ENCODE measurements around the gene ZBTB34. TPM values are rescaled to one million over a fixed set of nuclear protein-coding genes. Genes with fewer than 3 reads are reported as not detected.

The ZBTB34 gene
- polyA plus RNA-seq, 2 of the 4 experiments (the other 2 are of a cell fraction) = 4.1 to 6.4 TPM

DNA sequence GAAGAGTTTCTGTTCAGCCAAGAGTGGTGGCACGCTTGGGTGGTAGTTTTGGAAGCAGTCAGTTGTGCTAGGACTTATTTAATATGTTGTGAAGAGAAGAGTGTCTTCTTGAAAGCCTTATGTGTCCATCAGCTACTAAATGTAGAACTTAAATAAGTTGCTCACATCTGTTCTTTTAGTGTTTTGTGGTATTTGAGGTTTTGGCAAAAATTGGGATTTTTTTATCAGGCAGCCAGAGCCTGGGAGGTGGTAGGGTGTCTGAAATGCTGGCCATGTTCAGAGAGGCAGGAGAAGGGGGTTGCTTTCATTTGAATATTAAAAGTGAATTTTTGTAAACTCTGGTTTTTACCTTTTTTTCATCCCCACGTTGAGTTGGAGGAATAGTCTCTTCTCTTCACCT lies 24.2 kb upstream of the ZBTB34 start:
- no peak overlapping the region for H3K4me2 ChIP-seq
- no peak overlapping the region for H3K4me3 ChIP-seq
- H3K4me1 ChIP-seq = no peaks in the 10 kb centered on the region
- FAIRE-seq (no peak), ATAC-seq (no peak), DNase-seq (ENCODE audit: low read depth in 1 of 2, low spot score in 1 of 2) (no peak)
- no peak overlapping the region for H3K27ac ChIP-seq
- TF ChIP-seq HES2 (IDR thresholded peaks at IDR 0.05) (no peak), SREBF2 (IDR thresholded peaks at IDR 0.05) (no peak), SMC3 (IDR thresholded peaks at IDR 0.05) (no peak), EHF (CRISPR knock-in tag; IDR thresholded peaks at IDR 0.05) (no peak), HDAC2 (IDR thresholded peaks at IDR 0.05) (no peak), ELK1 (IDR thresholded peaks at IDR 0.05; ENCODE audit: low read depth, low read length) (no peak), CEBPB (IDR thresholded peaks at IDR 0.05) (no peak), GATA3 (IDR thresholded peaks at IDR 0.05; ENCODE audit: borderline replicate concordance) (no peak), CHD2 (IDR thresholded peaks at IDR 0.05; ENCODE audit: low read length, partially characterized antibody) (no peak), NPAS2 (CRISPR knock-in tag; IDR thresholded peaks at IDR 0.05; ENCODE audit: borderline replicate concordance) (no peak)
- POLR2A ChIA-PET = no interaction called here
- CTCF ChIA-PET = interaction anchor here (1.4 kb wide), 1 partner anchor 14 kb away, joined by 3 read pairs; no protein-coding TSS in a partner anchor
- 87% methylated on average over 2 of the region's 2 CpGs for WGBS (ENCODE audit: missing lambda C conversion rate)
- no peaks in the 10 kb centered on the region for H3K9me3 ChIP-seq

DNA sequence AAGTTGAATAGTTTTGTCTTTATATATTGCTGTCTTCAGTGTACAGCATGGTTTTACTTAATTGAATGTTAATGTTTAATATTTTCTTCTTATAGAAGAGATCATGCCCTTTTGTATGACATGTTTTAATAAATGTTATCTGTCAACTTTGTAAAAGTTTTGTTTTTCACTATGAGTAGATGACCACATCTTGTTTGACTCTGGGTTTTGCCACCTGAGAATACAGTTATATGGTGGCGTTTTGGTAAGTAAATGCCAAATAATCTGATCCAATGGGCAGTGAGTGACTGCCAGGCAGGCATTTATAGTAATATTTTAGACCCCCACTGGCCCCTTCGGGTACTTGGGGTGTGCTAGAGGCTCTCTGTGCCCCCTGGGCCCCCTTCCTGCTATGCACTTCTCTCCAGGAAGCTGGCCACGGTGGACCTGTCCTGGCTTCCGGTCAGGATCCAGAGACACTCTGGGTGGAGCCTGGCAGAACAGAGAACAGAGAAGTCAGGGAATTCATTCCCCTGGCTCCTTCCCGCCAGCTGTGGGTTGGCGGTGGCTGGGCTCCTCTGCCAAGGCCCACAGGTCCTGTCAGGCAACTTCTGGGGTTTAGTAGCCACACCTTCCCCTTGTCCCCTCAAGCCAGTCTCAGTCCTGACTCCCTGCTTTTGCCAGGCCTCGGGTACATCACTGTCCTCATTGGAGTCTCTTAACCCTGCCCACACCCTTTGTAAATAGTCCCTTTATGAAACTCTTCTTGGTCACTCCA lies 22.2 kb upstream of the ZBTB34 start:
- Histone ChIP-seq H3K4me1 (no peaks in the 10 kb centered on the region), H3K4me3 (no peak overlapping the region), H3K4me2 (no peak overlapping the region), H3K27ac (no peak overlapping the region), H3K9me3 (no peaks in the 10 kb centered on the region)
- WGBS (ENCODE audit: missing lambda C conversion rate) = 69% methylated on average over 7 of the region's 7 CpGs
- TF ChIP-seq CBX2 (IDR thresholded peaks at IDR 0.05; ENCODE audit: borderline replicate concordance, low read depth) (no peak), FOSB (CRISPR knock-in tag; IDR thresholded peaks at IDR 0.05) (no peak), JUNB (IDR thresholded peaks at IDR 0.05) (no peak), RAD21 (conservative IDR thresholded peaks at IDR 0.05 in 1 of 2, IDR thresholded peaks at IDR 0.05 in 1 of 2) (no peak), NPAS2 (CRISPR knock-in tag; IDR thresholded peaks at IDR 0.05; ENCODE audit: borderline replicate concordance) (no peak), ESRRA (IDR thresholded peaks at IDR 0.05; ENCODE audit: borderline replicate concordance, low read length) (no peak), USF2 (IDR thresholded peaks at IDR 0.05) (no peak), MAFK (IDR thresholded peaks at IDR 0.05; ENCODE audit: partially characterized antibody) (no peak), BCL3 (IDR thresholded peaks at IDR 0.05) (no peak), HMGXB4 (CRISPR knock-in tag; IDR thresholded peaks at IDR 0.05; ENCODE audit: borderline replicate concordance) (no peak), EP300 (IDR thresholded peaks at IDR 0.05) (no peak), RFX5 (IDR thresholded peaks at IDR 0.05) (no peak), TFCP2L1 (CRISPR knock-in tag; IDR thresholded peaks at IDR 0.05) (no peak), FOSL2 (IDR thresholded peaks at IDR 0.05) (no peak), FOSL2 (CRISPR knock-in tag; IDR thresholded peaks at IDR 0.05) (no peak), RNF2 (IDR thresholded peaks at IDR 0.05; ENCODE audit: borderline replicate concordance, low read depth) (no peak), BHLHE40 (IDR thresholded peaks at IDR 0.05; ENCODE audit: low read depth, low read length) (no peak)
- TF ChIP-seq, protein P1, sequence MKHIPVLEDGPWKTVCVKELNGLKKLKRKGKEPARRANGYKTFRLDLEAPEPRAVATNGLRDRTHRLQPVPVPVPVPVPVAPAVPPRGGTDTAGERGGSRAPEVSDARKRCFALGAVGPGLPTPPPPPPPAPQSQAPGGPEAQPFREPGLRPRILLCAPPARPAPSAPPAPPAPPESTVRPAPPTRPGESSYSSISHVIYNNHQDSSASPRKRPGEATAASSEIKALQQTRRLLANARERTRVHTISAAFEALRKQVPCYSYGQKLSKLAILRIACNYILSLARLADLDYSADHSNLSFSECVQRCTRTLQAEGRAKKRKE (CRISPR knock-in tag; IDR thresholded peaks at IDR 0.05; ENCODE audit: low read depth) = no peak
- TF ChIP-seq, protein P2, sequence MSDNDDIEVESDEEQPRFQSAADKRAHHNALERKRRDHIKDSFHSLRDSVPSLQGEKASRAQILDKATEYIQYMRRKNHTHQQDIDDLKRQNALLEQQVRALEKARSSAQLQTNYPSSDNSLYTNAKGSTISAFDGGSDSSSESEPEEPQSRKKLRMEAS (IDR thresholded peaks at IDR 0.05) = no peak
- TF ChIP-seq, protein P3, sequence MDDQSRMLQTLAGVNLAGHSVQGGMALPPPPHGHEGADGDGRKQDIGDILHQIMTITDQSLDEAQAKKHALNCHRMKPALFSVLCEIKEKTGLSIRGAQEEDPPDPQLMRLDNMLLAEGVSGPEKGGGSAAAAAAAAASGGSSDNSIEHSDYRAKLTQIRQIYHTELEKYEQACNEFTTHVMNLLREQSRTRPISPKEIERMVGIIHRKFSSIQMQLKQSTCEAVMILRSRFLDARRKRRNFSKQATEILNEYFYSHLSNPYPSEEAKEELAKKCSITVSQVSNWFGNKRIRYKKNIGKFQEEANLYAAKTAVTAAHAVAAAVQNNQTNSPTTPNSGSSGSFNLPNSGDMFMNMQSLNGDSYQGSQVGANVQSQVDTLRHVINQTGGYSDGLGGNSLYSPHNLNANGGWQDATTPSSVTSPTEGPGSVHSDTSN (IDR thresholded peaks at IDR 0.05) = no peak
- FAIRE-seq = no peak
- DNase-seq (ENCODE audit: low read depth in 1 of 2, low spot score in 1 of 2) = no peak
- ChIA-PET CTCF (interaction anchor here (1.0 to 1.4 kb wide), 3 partner anchors 13 to 133 kb away, joined by 3 read pairs; no protein-coding TSS in a partner anchor), POLR2A (no interaction called here)
- 0 out of 6 replicates have a peak, but pooled peaks of 1 of the 2 experiments have one; percentile 5 for ATAC-seq
